IPS-NIHi7 (cell line): ENCODE results near the gene TMEM185A.
"Not testable (repeated sequence)": the region's sequence is repeated elsewhere in the genome, so short reads cannot be mapped to it uniquely, and the experiment has no call there.

Source experiments
- DNase-seq: peaks from one replicate; pipeline ENCODE4 v3.0.0; 2012; ENCODE audit warnings: mixed read lengths; ENCODE audit errors: extremely low spot score

The TMEM185A gene

GRCh38 chrX:149551245-149551938 lies 80.2 kb downstream of the TMEM185A start:
- DNase-seq: not testable (repeated sequence)

DNA sequence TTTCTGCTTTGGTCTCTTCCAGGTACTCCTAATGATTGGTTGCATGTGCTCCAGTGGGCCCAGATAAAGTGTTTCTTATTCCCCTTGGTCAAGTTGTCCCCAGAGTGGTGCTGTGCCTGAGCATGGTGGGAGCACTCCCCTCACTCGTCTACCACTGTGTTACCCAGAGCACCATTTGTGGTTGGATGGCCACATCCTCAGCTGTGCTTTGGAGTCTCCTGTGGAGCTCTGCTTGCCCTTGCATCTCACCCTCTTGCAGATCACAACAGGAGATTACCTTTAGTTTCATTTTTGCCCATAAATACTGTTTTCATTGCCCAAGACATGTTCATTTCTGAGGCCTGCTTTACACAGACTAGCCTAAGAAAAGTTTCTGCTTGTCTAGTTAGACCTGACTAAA lies 81.1 kb downstream of the TMEM185A start:
- DNase-seq: not testable (repeated sequence)

DNA sequence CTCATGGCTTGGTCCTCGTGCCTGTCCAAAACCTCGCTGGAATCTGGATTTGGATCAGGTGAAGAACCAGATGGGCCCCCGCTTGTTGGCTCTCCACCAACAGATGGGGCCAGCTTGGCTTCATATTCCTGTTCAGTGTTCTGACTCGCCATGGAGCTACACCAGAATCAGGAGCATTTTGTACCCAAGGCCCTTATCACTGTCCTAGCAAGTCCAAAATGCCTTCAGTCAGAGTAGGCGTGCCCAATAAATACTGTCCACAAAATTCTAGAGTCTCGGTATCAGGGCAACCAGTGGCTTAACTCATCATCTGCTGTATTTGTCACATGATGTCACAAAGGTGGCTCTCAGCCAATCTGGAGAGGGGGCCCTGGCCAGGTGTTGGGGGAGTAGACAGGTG lies 81.9 kb downstream of the TMEM185A start, which contains the start of gene HSFX3:
Gene HSFX3 (minus strand): TSS at position 224 of the 400 bp plus-strand sequence. CDS start 72 bp downstream, at position 152.
- not testable (repeated sequence) for DNase-seq

- DNase-seq: not testable (repeated sequence)
Observed at GRCh38 chrX:149547782-149548181, 83.8 kb downstream of the TMEM185A start.

- not testable (repeated sequence) for DNase-seq
Observed at GRCh38 chrX:149546962-149547361, 84.6 kb downstream of the TMEM185A start.
